Measurements from ENCODE around the gene PPARA. TPM values are rescaled to one million over a fixed set of nuclear protein-coding genes. Genes with fewer than 3 reads are reported as not detected.

Gene PPARA
- total RNA-seq, 1 donor = 22.1 TPM

GRCh38 chr22:46150655-46151477 is 540 bp downstream of the PPARA start:
- DNase-seq (ENCODE audit: insufficient read length, low spot score, missing footprints) = peak; percentile 96
- Histone ChIP-seq H3K27ac (ENCODE audit: low read depth, low read length) (peak overlapping the region; percentile 33), H3K4me3 (ENCODE audit: insufficient read depth, low read length) (peak overlapping the region; percentile 85)

GRCh38 chr22:46153930-46154329 is 3.6 kb downstream of the PPARA start:
- Histone ChIP-seq H2AFZ (ENCODE audit: low read length) (no peak overlapping the region), H3K4me3 (ENCODE audit: insufficient read depth, low read length) (no peak overlapping the region), H3K79me2 (ENCODE audit: insufficient read depth, low read length) (peaks cover 16% of the 10 kb centered on the region), H4K20me1 (ENCODE audit: insufficient read depth, low read length) (peaks cover 11% of the 10 kb centered on the region), H3K9me3 (ENCODE audit: low read depth, low read length) (no peaks in the 10 kb centered on the region), H3K4me1 (ENCODE audit: insufficient read depth, low read length) (peaks cover 4% of the 10 kb centered on the region), H3K36me3 (ENCODE audit: insufficient read depth, low read length) (peaks cover 15% of the 10 kb centered on the region), H3K27me3 (ENCODE audit: insufficient read depth, low read length) (peaks cover 6% of the 10 kb centered on the region), H3K4me2 (ENCODE audit: insufficient read depth, low read length) (no peak overlapping the region), H3K27ac (ENCODE audit: low read depth, low read length) (no peak overlapping the region)
- peak; percentile 83 for DNase-seq (ENCODE audit: insufficient read length, low spot score, missing footprints)
- no peak for TF ChIP-seq CTCF (IDR thresholded peaks at IDR 0.05; ENCODE audit: extremely low read depth, low read depth, low read length)

More at GRCh38 chr22:46150655-46151477, 540 bp downstream of the PPARA start:
- H4K20me1 ChIP-seq (ENCODE audit: insufficient read depth, low read length) = peaks cover 13% of the 10 kb centered on the region
- H3K4me2 ChIP-seq (ENCODE audit: insufficient read depth, low read length) = peak overlapping the region; percentile 83
- peaks cover 19% of the 10 kb centered on the region for H3K27me3 ChIP-seq (ENCODE audit: insufficient read depth, low read length)
- H2AFZ ChIP-seq (ENCODE audit: low read length) = peak overlapping the region; percentile 85
- H3K9me3 ChIP-seq (ENCODE audit: low read depth, low read length) = no peaks in the 10 kb centered on the region
- no peak for TF ChIP-seq CTCF (IDR thresholded peaks at IDR 0.05; ENCODE audit: extremely low read depth, low read depth, low read length)
- peaks cover 12% of the 10 kb centered on the region for H3K36me3 ChIP-seq (ENCODE audit: insufficient read depth, low read length)
- peaks cover 8% of the 10 kb centered on the region for H3K79me2 ChIP-seq (ENCODE audit: insufficient read depth, low read length)
- peaks cover 4% of the 10 kb centered on the region for H3K4me1 ChIP-seq (ENCODE audit: insufficient read depth, low read length)

GRCh38 chr22:46156031-46156430 is 5.7 kb downstream of the PPARA start:
- TF ChIP-seq CTCF (IDR thresholded peaks at IDR 0.05; ENCODE audit: extremely low read depth, low read depth, low read length) = no peak
- Histone ChIP-seq H3K4me1 (ENCODE audit: insufficient read depth, low read length) (peaks cover 4% of the 10 kb centered on the region), H3K4me2 (ENCODE audit: insufficient read depth, low read length) (no peak overlapping the region), H3K4me3 (ENCODE audit: insufficient read depth, low read length) (no peak overlapping the region), H3K27me3 (ENCODE audit: insufficient read depth, low read length) (no peaks in the 10 kb centered on the region), H2AFZ (ENCODE audit: low read length) (no peak overlapping the region), H4K20me1 (ENCODE audit: insufficient read depth, low read length) (peaks cover 17% of the 10 kb centered on the region), H3K36me3 (ENCODE audit: insufficient read depth, low read length) (peaks cover 15% of the 10 kb centered on the region), H3K27ac (ENCODE audit: low read depth, low read length) (no peak overlapping the region), H3K79me2 (ENCODE audit: insufficient read depth, low read length) (peaks cover 16% of the 10 kb centered on the region), H3K9me3 (ENCODE audit: low read depth, low read length) (no peaks in the 10 kb centered on the region)
- DNase-seq (ENCODE audit: insufficient read length, low spot score, missing footprints) = no peak

GRCh38 chr22:46158283-46158682 is 8.0 kb downstream of the PPARA start:
- no peaks in the 10 kb centered on the region for H3K9me3 ChIP-seq (ENCODE audit: low read depth, low read length)
- H3K4me1 ChIP-seq (ENCODE audit: insufficient read depth, low read length) = no peaks in the 10 kb centered on the region
- H2AFZ ChIP-seq (ENCODE audit: low read length) = no peak overlapping the region
- no peak overlapping the region for H3K4me3 ChIP-seq (ENCODE audit: insufficient read depth, low read length)
- TF ChIP-seq CTCF (IDR thresholded peaks at IDR 0.05; ENCODE audit: extremely low read depth, low read depth, low read length) = no peak
- peaks cover 14% of the 10 kb centered on the region for H3K36me3 ChIP-seq (ENCODE audit: insufficient read depth, low read length)
- peaks cover 11% of the 10 kb centered on the region for H3K79me2 ChIP-seq (ENCODE audit: insufficient read depth, low read length)
- H3K4me2 ChIP-seq (ENCODE audit: insufficient read depth, low read length) = no peak overlapping the region
- H3K27me3 ChIP-seq (ENCODE audit: insufficient read depth, low read length) = no peaks in the 10 kb centered on the region
- H4K20me1 ChIP-seq (ENCODE audit: insufficient read depth, low read length) = peaks cover 23% of the 10 kb centered on the region
- no peak for DNase-seq (ENCODE audit: insufficient read length, low spot score, missing footprints)
- H3K27ac ChIP-seq (ENCODE audit: low read depth, low read length) = no peak overlapping the region

Data from osteoblast (primary cell).